Measurements from ENCODE around the gene BPIFA3. TPM values are rescaled to one million over a fixed set of nuclear protein-coding genes. Genes with fewer than 3 reads are reported as not detected.

The BPIFA3 gene
- total and polyA plus RNA-seq, 9 of the 15 experiments (the other 6 are each of a cell fraction or from before 2014, with no cell fraction given): not detected

DNA sequence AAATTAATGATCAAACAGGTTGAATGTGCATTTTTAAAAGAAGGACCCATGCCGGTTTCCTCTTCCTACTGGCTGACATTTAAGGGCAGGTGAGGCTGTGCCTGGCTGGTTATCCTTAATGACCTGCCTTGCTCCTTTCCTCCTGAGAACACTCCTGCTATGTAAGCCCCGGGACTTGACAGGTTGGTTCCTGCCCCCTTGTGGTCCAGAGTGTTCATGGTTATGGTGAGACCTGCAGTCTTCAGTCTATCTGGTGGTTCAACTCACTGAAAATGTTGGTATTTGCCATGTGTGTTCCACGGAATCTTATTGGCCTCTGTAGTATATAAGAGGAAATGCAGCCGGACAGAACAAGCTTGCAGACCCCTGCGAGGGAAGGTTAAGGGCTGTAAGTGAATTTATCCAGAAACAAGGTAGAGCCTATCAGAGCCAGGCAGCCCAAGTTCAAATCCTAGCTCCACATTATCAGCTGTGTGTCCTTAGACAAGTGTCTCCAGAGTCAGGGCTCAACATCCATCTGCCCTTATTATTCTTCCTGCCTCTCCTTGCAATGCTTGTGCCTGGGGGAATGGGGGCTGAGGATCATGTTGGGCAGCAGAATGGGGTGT, 5.2 kb upstream of the BPIFA3 start:
- Histone ChIP-seq H3K27me3 (ENCODE audit: control insufficient read depth in 2 of 2, insufficient read depth in 2 of 2, low read length in 2 of 2) (peaks cover 0 to 6% of the 10 kb centered on the region in 2 experiments; a peak in 4 of 5 replicates), H3K9me3 (replicated peaks; ENCODE audit: control insufficient read depth, insufficient read depth, low read depth, low read length) (no peaks in the 10 kb centered on the region), H3K79me2 (ENCODE audit: control insufficient read depth, insufficient read depth, low read length) (no peaks in the 10 kb centered on the region), H2AFZ (ENCODE audit: low read depth, low read length) (no peak overlapping the region), H3K9ac (ENCODE audit: insufficient read depth in 1 of 2, low read depth in 2 of 2, low read length in 2 of 2) (no peak overlapping the region), H3K9me1 (ENCODE audit: control insufficient read depth, insufficient read depth, low read length) (no peaks in the 10 kb centered on the region), H3K36me3 (ENCODE audit: control insufficient read depth, insufficient read depth, low read length) (no peaks in the 10 kb centered on the region), H3K4me3 (no peak overlapping the region), H3K4me1 (replicated peaks in 1 of 2; ENCODE audit: control insufficient read depth in 2 of 2, insufficient read depth in 2 of 2, low read length in 2 of 2) (no peaks in the 10 kb centered on the region; a peak in 1 of 5 replicates), H3K4me2 (ENCODE audit: insufficient read depth, low read length) (no peak overlapping the region), H3K27ac (ENCODE audit: extremely low read depth, low read depth, low read length) (no peak overlapping the region), H4K20me1 (replicated peaks; ENCODE audit: control insufficient read depth, insufficient read depth, low read length) (peaks cover 4% of the 10 kb centered on the region; the same call in 1 of the 2 replicates)
- DNase-seq (ENCODE audit: extremely low read depth in 1 of 4, low spot score in 3 of 4): peak; percentile 61 to 68 (median 67)
- CTCF ChIA-PET (ENCODE audit: low intra/inter-chr PET ratio): interaction anchor here (0.9 to 1.1 kb wide), 2 partner anchors 116 to 310 kb away, joined by 3 to 5 read pairs; no protein-coding TSS in a partner anchor
- in situ Hi-C loops (cut with MboI): no loop called here
- peak; percentile 89 for FAIRE-seq
- peak; percentile 93 for ATAC-seq
- intact Hi-C loops (cut with micrococcal nuclease): loop anchor here (5.0 kb wide), 1 partner anchor 115 kb away; no protein-coding TSS in a partner anchor
- BruUV-seq (replicated peaks): no TSS peak
- POLR2A ChIA-PET: interaction anchor here (0.6 to 1.4 kb wide), 3 partner anchors 48 to 118 kb away, joined by 3 to 4 read pairs (median 4); no protein-coding TSS in a partner anchor
- 0% methylated on average over 5 of the region's 5 CpGs for WGBS (ENCODE audit: insufficient coverage, low coverage, missing lambda C conversion rate)
- TF ChIP-seq RAD21 (CRISPR knock-in tag; conservative IDR thresholded peaks at IDR 0.05 in 1 of 2, IDR thresholded peaks at IDR 0.05 in 1 of 2) (peak in 1 of 2 experiments; percentile 63; a peak in 2 of 4 replicates), EHMT2 (IDR thresholded peaks at IDR 0.05) (peak; percentile 45; the same call in 1 of the 2 replicates), PML (IDR thresholded peaks at IDR 0.05; ENCODE audit: low read length) (no peak)
- TF ChIP-seq, protein P1, sequence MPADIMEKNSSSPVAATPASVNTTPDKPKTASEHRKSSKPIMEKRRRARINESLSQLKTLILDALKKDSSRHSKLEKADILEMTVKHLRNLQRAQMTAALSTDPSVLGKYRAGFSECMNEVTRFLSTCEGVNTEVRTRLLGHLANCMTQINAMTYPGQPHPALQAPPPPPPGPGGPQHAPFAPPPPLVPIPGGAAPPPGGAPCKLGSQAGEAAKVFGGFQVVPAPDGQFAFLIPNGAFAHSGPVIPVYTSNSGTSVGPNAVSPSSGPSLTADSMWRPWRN (IDR thresholded peaks at IDR 0.05; ENCODE audit: low read depth): no peak
- TF ChIP-seq, protein P2, sequence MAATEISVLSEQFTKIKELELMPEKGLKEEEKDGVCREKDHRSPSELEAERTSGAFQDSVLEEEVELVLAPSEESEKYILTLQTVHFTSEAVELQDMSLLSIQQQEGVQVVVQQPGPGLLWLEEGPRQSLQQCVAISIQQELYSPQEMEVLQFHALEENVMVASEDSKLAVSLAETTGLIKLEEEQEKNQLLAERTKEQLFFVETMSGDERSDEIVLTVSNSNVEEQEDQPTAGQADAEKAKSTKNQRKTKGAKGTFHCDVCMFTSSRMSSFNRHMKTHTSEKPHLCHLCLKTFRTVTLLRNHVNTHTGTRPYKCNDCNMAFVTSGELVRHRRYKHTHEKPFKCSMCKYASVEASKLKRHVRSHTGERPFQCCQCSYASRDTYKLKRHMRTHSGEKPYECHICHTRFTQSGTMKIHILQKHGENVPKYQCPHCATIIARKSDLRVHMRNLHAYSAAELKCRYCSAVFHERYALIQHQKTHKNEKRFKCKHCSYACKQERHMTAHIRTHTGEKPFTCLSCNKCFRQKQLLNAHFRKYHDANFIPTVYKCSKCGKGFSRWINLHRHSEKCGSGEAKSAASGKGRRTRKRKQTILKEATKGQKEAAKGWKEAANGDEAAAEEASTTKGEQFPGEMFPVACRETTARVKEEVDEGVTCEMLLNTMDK (IDR thresholded peaks at IDR 0.05; ENCODE audit: borderline replicate concordance, insufficient read depth, low read depth, low read length, poor library complexity, severe bottlenecking): peak; percentile 83
- TF ChIP-seq, protein P3, sequence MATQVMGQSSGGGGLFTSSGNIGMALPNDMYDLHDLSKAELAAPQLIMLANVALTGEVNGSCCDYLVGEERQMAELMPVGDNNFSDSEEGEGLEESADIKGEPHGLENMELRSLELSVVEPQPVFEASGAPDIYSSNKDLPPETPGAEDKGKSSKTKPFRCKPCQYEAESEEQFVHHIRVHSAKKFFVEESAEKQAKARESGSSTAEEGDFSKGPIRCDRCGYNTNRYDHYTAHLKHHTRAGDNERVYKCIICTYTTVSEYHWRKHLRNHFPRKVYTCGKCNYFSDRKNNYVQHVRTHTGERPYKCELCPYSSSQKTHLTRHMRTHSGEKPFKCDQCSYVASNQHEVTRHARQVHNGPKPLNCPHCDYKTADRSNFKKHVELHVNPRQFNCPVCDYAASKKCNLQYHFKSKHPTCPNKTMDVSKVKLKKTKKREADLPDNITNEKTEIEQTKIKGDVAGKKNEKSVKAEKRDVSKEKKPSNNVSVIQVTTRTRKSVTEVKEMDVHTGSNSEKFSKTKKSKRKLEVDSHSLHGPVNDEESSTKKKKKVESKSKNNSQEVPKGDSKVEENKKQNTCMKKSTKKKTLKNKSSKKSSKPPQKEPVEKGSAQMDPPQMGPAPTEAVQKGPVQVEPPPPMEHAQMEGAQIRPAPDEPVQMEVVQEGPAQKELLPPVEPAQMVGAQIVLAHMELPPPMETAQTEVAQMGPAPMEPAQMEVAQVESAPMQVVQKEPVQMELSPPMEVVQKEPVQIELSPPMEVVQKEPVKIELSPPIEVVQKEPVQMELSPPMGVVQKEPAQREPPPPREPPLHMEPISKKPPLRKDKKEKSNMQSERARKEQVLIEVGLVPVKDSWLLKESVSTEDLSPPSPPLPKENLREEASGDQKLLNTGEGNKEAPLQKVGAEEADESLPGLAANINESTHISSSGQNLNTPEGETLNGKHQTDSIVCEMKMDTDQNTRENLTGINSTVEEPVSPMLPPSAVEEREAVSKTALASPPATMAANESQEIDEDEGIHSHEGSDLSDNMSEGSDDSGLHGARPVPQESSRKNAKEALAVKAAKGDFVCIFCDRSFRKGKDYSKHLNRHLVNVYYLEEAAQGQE (IDR thresholded peaks at IDR 0.05; ENCODE audit: borderline replicate concordance): peak; percentile 59; the same call in 1 of the 2 replicates
- TF ChIP-seq, protein P3 (CRISPR knock-in tag; IDR thresholded peaks at IDR 0.05; ENCODE audit: low read depth): no peak

Measured in K562 (cell line).